Stimulated activated naive B cell treated with anti-CD40 and anti-IgM and Interleukin-4, amounts not matched to agents 10 μg/mL and 1 μg/mL and 100 μg/mL, for 72 hours (primary cell): ENCODE measurements around the gene METTL8.

Source experiments
- ATAC-seq, 2 donors: fragments of 150-1000 bp; cut with Tn5 transposase; replicated peaks; 2 replicates each; pipeline ENCODE4 v1.10.0; 2021; ENCODE audit warnings: moderate library complexity in 1 of 2
- DNase-seq: peaks from one replicate; pipeline ENCODE4 v3.0.0; 2021
- H3K27ac Mint-ChIP-seq: one replicate; pipeline ENCODE4 v1.8.0; 2022; ENCODE audit warnings: mild to moderate bottlenecking, mixed read lengths
- H3K27me3 Mint-ChIP-seq, 2 donors: one replicate each; pipeline ENCODE4 v1.8.0; 2022; ENCODE audit warnings: mixed read lengths in 2 of 2
- H3K36me3 Mint-ChIP-seq, 2 donors: one replicate each; pipeline ENCODE4 v1.8.0; 2022; ENCODE audit warnings: mixed read lengths in 2 of 2, mild to moderate bottlenecking in 1 of 2
- H3K4me1 Mint-ChIP-seq, 2 donors: one replicate each; pipeline ENCODE4 v1.8.0; 2022; ENCODE audit warnings: mixed read lengths in 2 of 2, mild to moderate bottlenecking in 1 of 2
- H3K4me3 Mint-ChIP-seq, 2 donors: one replicate each; pipeline ENCODE4 v1.8.0; 2022; ENCODE audit warnings: mild to moderate bottlenecking in 2 of 2, mixed read lengths in 2 of 2, moderate library complexity in 1 of 2
- H3K9me3 Mint-ChIP-seq, 2 donors: one replicate each; pipeline ENCODE4 v1.8.0; 2022; ENCODE audit warnings: mixed read lengths in 2 of 2, mild to moderate bottlenecking in 1 of 2

Gene METTL8

DNA sequence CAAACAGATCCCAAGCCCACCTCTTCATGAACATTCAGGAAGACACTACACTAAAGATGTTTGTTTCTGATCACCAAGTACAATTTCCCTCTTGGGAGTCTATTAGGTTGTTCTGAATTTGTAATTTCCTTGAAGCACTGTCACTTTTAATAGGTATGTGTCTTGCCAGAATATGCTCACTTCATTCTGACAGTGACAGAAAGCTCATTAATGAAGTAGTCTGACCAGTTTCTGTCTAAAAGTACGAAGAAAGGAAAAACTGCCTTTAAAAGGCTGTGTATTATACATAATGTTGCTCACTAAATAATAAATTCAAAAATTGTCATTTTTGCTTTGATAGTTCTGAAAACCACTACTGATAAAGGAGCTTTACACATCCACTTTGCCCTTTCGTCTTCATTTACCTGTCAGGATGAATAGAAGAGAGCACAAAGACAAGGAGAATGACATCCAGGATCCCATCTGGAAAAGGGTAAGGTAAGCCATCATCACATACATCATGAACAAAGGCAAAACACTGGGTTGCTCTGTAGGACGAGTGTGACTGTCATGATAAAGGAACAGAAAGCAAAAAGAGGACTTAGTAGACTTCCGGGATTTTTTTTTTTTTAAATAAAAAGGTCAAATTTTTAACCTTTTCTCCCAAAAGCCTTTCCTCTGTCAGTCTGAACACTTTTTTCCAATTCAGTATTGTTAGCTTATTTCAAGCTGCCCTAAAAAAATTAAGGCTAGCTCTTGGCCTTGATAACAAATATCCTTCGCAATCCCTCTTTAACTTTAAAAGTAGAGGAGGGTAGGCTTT lies 103.4 kb downstream of the METTL8 start:
- Mint-ChIP-seq H3K36me3 (peaks cover 28 to 56% of the 10 kb centered on the region in 2 donors), H3K27me3 (no peaks in the 10 kb centered on the region), H3K4me1 (peaks cover 44 to 79% of the 10 kb centered on the region in 2 donors), H3K27ac (peak overlapping the region; percentile 95), H3K4me3 (peak overlapping the region; percentile 62 to 70), H3K9me3 (peaks cover 0 to 5% of the 10 kb centered on the region in 2 donors)
- DNase-seq (no peak), ATAC-seq (peak; percentile 75 to 80)

- peak overlapping the region; percentile 94 for H3K27ac Mint-ChIP-seq
- peak overlapping the region; percentile 35 to 36 for H3K4me3 Mint-ChIP-seq
- no peaks in the 10 kb centered on the region for H3K27me3 Mint-ChIP-seq
- ATAC-seq (no peak), DNase-seq (no peak)
- H3K9me3 Mint-ChIP-seq, result peaks cover 0 to 5% of the 10 kb centered on the region in 2 donors
- peaks cover 28 to 55% of the 10 kb centered on the region in 2 donors for H3K36me3 Mint-ChIP-seq
- peaks cover 44 to 81% of the 10 kb centered on the region in 2 donors for H3K4me1 Mint-ChIP-seq
Observed at GRCh38 chr2:171327043-171327496, 106.7 kb downstream of the METTL8 start.

GRCh38 chr2:171325886-171326585 lies 107.8 kb downstream of the METTL8 start:
- Mint-ChIP-seq H3K4me1 (peaks cover 49 to 81% of the 10 kb centered on the region in 2 donors), H3K27me3 (no peaks in the 10 kb centered on the region), H3K9me3 (peaks cover 2 to 8% of the 10 kb centered on the region in 2 donors), H3K4me3 (peak overlapping the region; percentile 7 to 36), H3K27ac (peak overlapping the region; percentile 94), H3K36me3 (peaks cover 34 to 53% of the 10 kb centered on the region in 2 donors)
- no peak for DNase-seq
- peak; percentile 65 to 72 for ATAC-seq

DNA sequence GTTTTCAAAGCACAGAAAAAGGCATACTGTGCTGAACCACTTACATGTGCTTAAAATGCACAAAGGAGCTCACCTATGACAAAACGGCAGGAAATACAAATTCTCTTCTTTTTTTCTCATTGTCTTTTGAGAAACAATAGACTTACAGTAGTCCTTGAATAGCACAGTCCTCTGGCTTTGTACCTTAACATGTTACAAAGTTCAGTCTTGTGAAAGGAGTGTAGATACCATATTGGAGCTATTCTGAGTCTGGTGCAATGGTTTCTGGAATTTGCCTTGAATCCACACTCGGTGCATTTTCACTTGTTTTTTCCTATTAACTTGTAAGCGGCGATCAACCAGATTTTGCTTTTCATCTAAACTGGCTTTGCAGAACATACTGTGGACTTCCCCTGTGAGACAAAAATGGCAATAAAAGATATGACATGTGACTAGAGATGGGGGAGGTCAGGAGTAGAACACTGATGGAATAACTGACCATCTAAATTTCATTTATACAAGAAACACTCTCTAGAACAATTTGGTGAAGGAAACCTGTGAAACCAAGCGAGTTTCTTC lies 109.7 kb downstream of the METTL8 start:
- peaks cover 36 to 54% of the 10 kb centered on the region in 2 donors for H3K36me3 Mint-ChIP-seq
- peaks cover 6 to 8% of the 10 kb centered on the region in 2 donors for H3K9me3 Mint-ChIP-seq
- peaks cover 53 to 81% of the 10 kb centered on the region in 2 donors for H3K4me1 Mint-ChIP-seq
- no peak for DNase-seq
- peak overlapping the region; percentile 73 to 82 for H3K4me3 Mint-ChIP-seq
- H3K27ac Mint-ChIP-seq, result peak overlapping the region; percentile 94
- peak; percentile 45 to 58 for ATAC-seq
- H3K27me3 Mint-ChIP-seq, result no peaks in the 10 kb centered on the region

DNA sequence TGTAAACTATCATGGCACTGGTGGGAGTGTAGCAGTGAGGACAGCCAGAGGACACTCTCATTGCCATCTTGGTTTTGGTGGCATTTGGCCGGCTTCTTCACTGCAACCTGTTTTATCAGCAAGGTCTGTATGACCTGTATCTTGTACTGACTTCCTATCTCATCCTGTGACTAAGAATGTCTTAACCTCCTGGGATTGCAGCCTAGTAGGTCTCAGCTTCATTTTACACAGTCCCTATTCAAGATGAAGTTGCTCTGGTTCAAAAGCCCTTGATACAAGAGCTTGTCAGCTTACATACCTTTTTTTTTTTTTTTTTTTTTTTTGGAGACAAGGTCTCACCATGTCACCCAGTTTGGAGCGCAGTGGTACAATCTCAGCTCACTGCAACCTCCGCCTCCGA lies 110.9 kb downstream of the METTL8 start:
- DNase-seq (no peak), ATAC-seq (no peak)
- Mint-ChIP-seq H3K4me3 (peak overlapping the region; percentile 73 to 82), H3K27me3 (no peaks in the 10 kb centered on the region), H3K27ac (peak overlapping the region; percentile 94), H3K4me1 (peaks cover 58 to 89% of the 10 kb centered on the region in 2 donors), H3K36me3 (peaks cover 34 to 52% of the 10 kb centered on the region in 2 donors), H3K9me3 (peaks cover 6% of the 10 kb centered on the region in 2 donors)

GRCh38 chr2:171320731-171321130 lies 113.1 kb downstream of the METTL8 start:
- DNase-seq (no peak), ATAC-seq (no peak)
- Mint-ChIP-seq H3K27me3 (no peaks in the 10 kb centered on the region), H3K4me3 (peak overlapping the region; percentile 29 to 34), H3K9me3 (peaks cover 3 to 6% of the 10 kb centered on the region in 2 donors), H3K27ac (peak overlapping the region; percentile 95), H3K36me3 (peaks cover 24 to 49% of the 10 kb centered on the region in 2 donors), H3K4me1 (peaks cover 55 to 87% of the 10 kb centered on the region in 2 donors)

GRCh38 chr2:171320208-171320621 lies 113.6 kb downstream of the METTL8 start:
- no peak for DNase-seq
- H3K4me1 Mint-ChIP-seq, result peaks cover 55 to 85% of the 10 kb centered on the region in 2 donors
- ATAC-seq, result no peak
- peak overlapping the region; percentile 95 for H3K27ac Mint-ChIP-seq
- peaks cover 3 to 6% of the 10 kb centered on the region in 2 donors for H3K9me3 Mint-ChIP-seq
- H3K36me3 Mint-ChIP-seq, result peaks cover 24 to 50% of the 10 kb centered on the region in 2 donors
- H3K4me3 Mint-ChIP-seq, result peak overlapping the region in 1 of 2 donors; percentile 17
- H3K27me3 Mint-ChIP-seq, result no peaks in the 10 kb centered on the region

DNA sequence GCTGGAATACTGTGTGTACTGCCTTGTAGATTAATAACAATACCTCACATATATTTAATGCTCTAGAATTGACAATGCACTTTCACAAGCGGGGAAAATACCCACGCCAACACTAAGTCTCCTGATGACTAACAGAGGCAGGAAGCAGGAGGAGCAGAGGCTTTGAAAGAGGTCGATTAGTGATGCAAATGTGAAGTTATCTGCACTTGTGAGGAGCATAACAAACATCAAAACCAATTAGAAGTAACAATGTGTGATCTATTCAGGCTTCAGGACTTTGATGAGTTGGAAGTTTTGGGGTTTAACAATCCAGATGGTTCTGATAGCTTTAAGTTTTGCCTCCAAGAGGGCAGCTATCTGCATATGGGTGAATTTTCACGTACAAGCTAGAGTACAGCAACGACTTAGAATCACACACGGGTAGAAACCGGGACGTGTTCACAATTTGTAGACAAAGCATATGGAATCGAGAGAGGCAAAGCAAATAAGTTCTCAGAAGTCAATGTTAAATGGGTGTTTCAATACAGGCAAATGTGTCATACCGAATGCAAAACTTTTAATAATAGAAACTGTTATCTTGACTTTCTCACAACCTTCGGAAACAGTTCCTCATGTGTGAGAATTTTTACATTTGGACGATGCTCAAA lies 114.5 kb downstream of the METTL8 start:
- peak; percentile 68 for DNase-seq
- Mint-ChIP-seq H3K36me3 (peaks cover 19 to 54% of the 10 kb centered on the region in 2 donors), H3K27me3 (no peaks in the 10 kb centered on the region), H3K4me3 (peak overlapping the region; percentile 58 to 73), H3K4me1 (peaks cover 54 to 81% of the 10 kb centered on the region in 2 donors), H3K27ac (peak overlapping the region; percentile 95), H3K9me3 (peaks cover 3 to 6% of the 10 kb centered on the region in 2 donors)
- peak; percentile 80 to 81 for ATAC-seq

GRCh38 chr2:171318463-171318934 lies 115.3 kb downstream of the METTL8 start:
- peak overlapping the region; percentile 95 for H3K27ac Mint-ChIP-seq
- H3K9me3 Mint-ChIP-seq, result peaks cover 3 to 6% of the 10 kb centered on the region in 2 donors
- ATAC-seq (no peak), DNase-seq (no peak)
- H3K4me3 Mint-ChIP-seq, result peak overlapping the region; percentile 58 to 73
- no peaks in the 10 kb centered on the region for H3K27me3 Mint-ChIP-seq
- peaks cover 17 to 49% of the 10 kb centered on the region in 2 donors for H3K36me3 Mint-ChIP-seq
- H3K4me1 Mint-ChIP-seq, result peaks cover 50 to 76% of the 10 kb centered on the region in 2 donors

GRCh38 chr2:171317492-171318125 lies 116.2 kb downstream of the METTL8 start:
- Mint-ChIP-seq H3K36me3 (peaks cover 14 to 43% of the 10 kb centered on the region in 2 donors), H3K27ac (peak overlapping the region; percentile 89), H3K4me1 (peaks cover 46 to 67% of the 10 kb centered on the region in 2 donors), H3K27me3 (no peaks in the 10 kb centered on the region), H3K4me3 (peak overlapping the region; percentile 24 to 43), H3K9me3 (peaks cover 3 to 6% of the 10 kb centered on the region in 2 donors)
- ATAC-seq (peak; percentile 76 to 80), DNase-seq (peak; percentile 50)

- no peaks in the 10 kb centered on the region for H3K27me3 Mint-ChIP-seq
- no peak for ATAC-seq
- no peak for DNase-seq
- H3K27ac Mint-ChIP-seq, result peak overlapping the region; percentile 84
- no peak overlapping the region for H3K4me3 Mint-ChIP-seq
- H3K36me3 Mint-ChIP-seq, result peaks cover 17 to 48% of the 10 kb centered on the region in 2 donors
- H3K4me1 Mint-ChIP-seq, result peaks cover 46 to 66% of the 10 kb centered on the region in 2 donors
- peaks cover 5 to 8% of the 10 kb centered on the region in 2 donors for H3K9me3 Mint-ChIP-seq
Observed at GRCh38 chr2:171316755-171317337, 116.9 kb downstream of the METTL8 start.

- H3K27ac Mint-ChIP-seq, result peak overlapping the region; percentile 83
- no peak for DNase-seq
- H3K9me3 Mint-ChIP-seq, result peaks cover 10 to 14% of the 10 kb centered on the region in 2 donors
- peaks cover 42 to 61% of the 10 kb centered on the region in 2 donors for H3K4me1 Mint-ChIP-seq
- H3K27me3 Mint-ChIP-seq, result no peaks in the 10 kb centered on the region
- peaks cover 19 to 49% of the 10 kb centered on the region in 2 donors for H3K36me3 Mint-ChIP-seq
- no peak overlapping the region for H3K4me3 Mint-ChIP-seq
- no peak for ATAC-seq
Observed at GRCh38 chr2:171316220-171316619, 117.6 kb downstream of the METTL8 start.

- Mint-ChIP-seq H3K4me1 (peaks cover 38 to 57% of the 10 kb centered on the region in 2 donors), H3K36me3 (peaks cover 19 to 49% of the 10 kb centered on the region in 2 donors), H3K9me3 (peaks cover 13 to 14% of the 10 kb centered on the region in 2 donors), H3K27me3 (no peaks in the 10 kb centered on the region), H3K4me3 (no peak overlapping the region), H3K27ac (peak overlapping the region; percentile 14)
- no peak for ATAC-seq
- no peak for DNase-seq
Observed at GRCh38 chr2:171315781-171316180, 118.0 kb downstream of the METTL8 start.
